Mesenchymal stem cell (in vitro differentiated cells and primary cell): ENCODE measurements around the gene DNAH9.

Experiments
- DNase-seq: peaks from one replicate; pipeline ENCODE4 v3.0.0-alpha.2; 2013
- H2AFZ ChIP-seq: one replicate; pipeline ENCODE4 v1.6.1; 2013; ENCODE audit warnings: low read depth, mild to moderate bottlenecking, control low read depth, inconsistent platforms, low read length, moderate library complexity
- H2AK5ac ChIP-seq: 2 replicates; pipeline ENCODE4 v1.6.1; 2013; ENCODE audit warnings: low read length, moderate library complexity, mild to moderate bottlenecking, inconsistent platforms; ENCODE audit not compliant: severe bottlenecking
- H2BK120ac ChIP-seq: one replicate; pipeline ENCODE4 v1.6.1; 2013; ENCODE audit warnings: low read depth, mild to moderate bottlenecking, inconsistent platforms, low read length, moderate library complexity
- H2BK12ac ChIP-seq, 2 experiments: one replicate each; pipeline ENCODE4 v1.6.1; 2013; ENCODE audit warnings: inconsistent platforms in 2 of 2, low read length in 2 of 2, mild to moderate bottlenecking in 2 of 2, moderate library complexity in 2 of 2, control low read depth in 1 of 2
- H2BK15ac ChIP-seq: one replicate; pipeline ENCODE4 v1.6.1; 2013; ENCODE audit warnings: mild to moderate bottlenecking, low read depth, inconsistent platforms; ENCODE audit not compliant: poor library complexity, severe bottlenecking
- H2BK5ac ChIP-seq: 2 replicates; pipeline ENCODE4 v1.6.1; 2013; ENCODE audit warnings: low read depth, mild to moderate bottlenecking, low read length, control low read depth, inconsistent platforms; ENCODE audit not compliant: poor library complexity, severe bottlenecking
- H3K14ac ChIP-seq, 2 experiments: one replicate each; pipeline ENCODE4 v1.6.1; 2013; ENCODE audit warnings: inconsistent platforms in 2 of 2, low read length in 2 of 2, control low read depth in 1 of 2, mild to moderate bottlenecking in 1 of 2, moderate library complexity in 1 of 2
- H3K18ac ChIP-seq, 2 experiments: one replicate each; pipeline ENCODE4 v1.6.1; 2013; ENCODE audit warnings: inconsistent platforms in 2 of 2, low read length in 2 of 2, control low read depth in 1 of 2, low read depth in 1 of 2, mild to moderate bottlenecking in 1 of 2
- H3K23ac ChIP-seq, 2 experiments: one replicate each; pipeline ENCODE4 v1.6.1; 2013; ENCODE audit warnings: inconsistent platforms in 2 of 2, low read length in 2 of 2, mild to moderate bottlenecking in 2 of 2, moderate library complexity in 2 of 2, control low read depth in 1 of 2
- H3K27ac ChIP-seq: 2 replicates; pipeline ENCODE4 v1.5.1; 2013; ENCODE audit warnings: mild to moderate bottlenecking, moderate library complexity, low read length, control low read depth, inconsistent platforms; ENCODE audit not compliant: poor library complexity, severe bottlenecking
- H3K27me3 ChIP-seq, 2 experiments: 2 replicates each; pipeline versions ENCODE4 v1.6.1 to v1.7.0; 2013; ENCODE audit warnings: low read length in 2 of 2, mild to moderate bottlenecking in 2 of 2, moderate library complexity in 2 of 2, control low read depth in 1 of 2, inconsistent platforms in 1 of 2; ENCODE audit not compliant: control insufficient read depth in 1 of 2, insufficient read depth in 1 of 2
- H3K36me3 ChIP-seq, 2 experiments: 2 replicates each; pipeline versions ENCODE4 v1.6.1 to v1.7.0; 2013; ENCODE audit warnings: low read length in 2 of 2, control low read depth in 1 of 2, inconsistent platforms in 1 of 2, low read depth in 1 of 2, mild to moderate bottlenecking in 1 of 2; ENCODE audit not compliant: insufficient read depth in 2 of 2, control insufficient read depth in 1 of 2
- H3K4ac ChIP-seq, 2 experiments: one replicate each; pipeline ENCODE4 v1.6.1; 2013; ENCODE audit warnings: inconsistent platforms in 2 of 2, low read length in 2 of 2, mild to moderate bottlenecking in 2 of 2, moderate library complexity in 2 of 2, control low read depth in 1 of 2, low read depth in 1 of 2
- H3K4me1 ChIP-seq: 2 replicates; pipeline ENCODE4 v1.6.1; 2013; ENCODE audit warnings: low read depth, low read length, control low read depth; ENCODE audit not compliant: control insufficient read depth, insufficient read depth
- H3K4me2 ChIP-seq: 2 replicates; pipeline ENCODE4 v1.6.1; 2013; ENCODE audit warnings: low read length, mild to moderate bottlenecking, inconsistent platforms; ENCODE audit not compliant: poor library complexity, severe bottlenecking
- H3K4me3 ChIP-seq, 2 experiments: 2 replicates each; pipeline versions ENCODE4 v1.5.1 to v1.7.0; 2013; ENCODE audit warnings: low read length in 2 of 2, mild to moderate bottlenecking in 2 of 2, control low read depth in 1 of 2, low read depth in 1 of 2; ENCODE audit not compliant: insufficient read depth in 1 of 2
- H3K79me1 ChIP-seq: replicated peaks from 2 replicates; pipeline ENCODE4 v1.6.1; 2013; ENCODE audit warnings: mild to moderate bottlenecking, control low read depth, low read length, inconsistent platforms; ENCODE audit not compliant: poor library complexity, severe bottlenecking
- H3K9ac ChIP-seq: 2 replicates; pipeline ENCODE4 v1.7.0; 2013; ENCODE audit warnings: mild to moderate bottlenecking, low read length, moderate library complexity
- H3K9me3 ChIP-seq: 2 replicates; pipeline ENCODE4 v1.7.0; 2013; ENCODE audit warnings: mild to moderate bottlenecking, low read length; ENCODE audit not compliant: control insufficient read depth
- H4K8ac ChIP-seq: one replicate; pipeline ENCODE4 v1.6.1; 2013; ENCODE audit warnings: inconsistent platforms, mild to moderate bottlenecking, low read length, moderate library complexity
- H4K91ac ChIP-seq: one replicate; pipeline ENCODE4 v1.6.1; 2013; ENCODE audit warnings: mild to moderate bottlenecking, low read length, inconsistent platforms
- WGBS: methylation state at CpG from one replicate; pipeline ENCODE4 v1.1.7; 2013; ENCODE audit warnings: mixed read lengths; 5-methylcytosine and 5-hydroxymethylcytosine counted together

Gene DNAH9

DNA sequence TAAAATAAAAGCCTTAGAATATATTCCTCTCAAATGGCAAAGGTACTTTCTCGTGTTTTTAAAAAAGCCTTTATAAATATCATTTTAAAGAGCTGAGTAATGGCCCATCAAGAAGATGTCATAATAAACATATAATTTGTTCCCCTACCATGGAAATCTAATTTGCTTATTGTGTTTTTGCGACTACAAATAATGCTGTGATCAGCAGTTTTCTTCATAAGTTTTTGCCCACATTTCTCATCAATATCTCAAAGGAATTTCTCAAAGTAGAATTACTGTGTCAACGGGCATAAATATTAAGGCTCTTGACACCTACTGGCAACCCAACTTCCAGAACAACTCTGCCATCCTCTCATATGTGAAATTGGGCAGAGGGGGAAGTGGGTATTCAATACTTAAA lies 381.5 kb downstream of the DNAH9 start:
- Histone ChIP-seq H4K8ac (no peak overlapping the region), H2BK12ac (no peak overlapping the region)

DNA sequence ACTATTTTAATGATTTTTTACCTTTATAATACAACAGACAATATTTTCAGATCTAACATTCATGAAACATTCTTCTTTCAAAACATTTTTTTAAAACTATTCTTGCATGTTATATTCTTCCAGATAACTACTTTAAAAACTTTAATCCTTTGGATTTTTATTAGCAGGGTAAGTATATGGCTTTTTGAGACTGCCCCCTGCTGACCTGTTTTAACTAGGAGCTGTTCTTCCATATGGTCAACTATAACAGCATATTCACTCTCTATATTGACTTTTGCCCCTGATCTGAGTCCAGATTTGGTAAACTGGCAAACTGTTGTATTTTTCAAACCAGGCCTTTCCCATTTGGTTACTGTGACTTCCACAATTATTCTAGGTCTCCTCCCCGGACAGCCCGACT lies 382.5 kb downstream of the DNAH9 start:
- Histone ChIP-seq H2AFZ (no peak overlapping the region), H3K4me2 (no peak overlapping the region), H3K79me1 (peaks cover 13% of the 10 kb centered on the region), H2BK120ac (no peak overlapping the region), H4K91ac (no peak overlapping the region), H3K14ac (no peak overlapping the region), H3K4me1 (no peaks in the 10 kb centered on the region), H3K9ac (no peak overlapping the region), H2BK12ac (no peak overlapping the region), H4K8ac (no peak overlapping the region), H3K9me3 (no peaks in the 10 kb centered on the region), H2AK5ac (no peak overlapping the region), H3K27ac (no peak overlapping the region), H2BK15ac (no peak overlapping the region), H3K23ac (no peak overlapping the region), H2BK5ac (no peak overlapping the region), H3K18ac (no peak overlapping the region), H3K4me3 (no peak overlapping the region), H3K4ac (no peak overlapping the region), H3K36me3 (peaks cover 18 to 54% of the 10 kb centered on the region in 2 experiments), H3K27me3 (no peaks in the 10 kb centered on the region)
- 48% methylated on average over 2 of the region's 2 CpGs for WGBS
- peak; percentile 3 for DNase-seq

More for the DNA sequence above, 381.5 kb downstream of the DNAH9 start:
- Histone ChIP-seq H2AFZ (no peak overlapping the region), H3K27me3 (no peaks in the 10 kb centered on the region), H4K91ac (no peak overlapping the region), H3K14ac (no peak overlapping the region), H3K36me3 (peaks cover 18 to 46% of the 10 kb centered on the region in 2 experiments), H3K23ac (no peak overlapping the region), H2BK120ac (no peak overlapping the region), H3K4ac (no peak overlapping the region), H2BK5ac (no peak overlapping the region), H3K4me2 (no peak overlapping the region), H2AK5ac (no peak overlapping the region), H2BK15ac (no peak overlapping the region), H3K79me1 (peaks cover 6% of the 10 kb centered on the region), H3K9ac (no peak overlapping the region), H3K4me3 (no peak overlapping the region), H3K9me3 (no peaks in the 10 kb centered on the region), H3K18ac (no peak overlapping the region), H3K4me1 (no peaks in the 10 kb centered on the region), H3K27ac (no peak overlapping the region)
- no peak for DNase-seq
- 100% methylated on average over 1 of the region's 3 CpGs for WGBS

DNA sequence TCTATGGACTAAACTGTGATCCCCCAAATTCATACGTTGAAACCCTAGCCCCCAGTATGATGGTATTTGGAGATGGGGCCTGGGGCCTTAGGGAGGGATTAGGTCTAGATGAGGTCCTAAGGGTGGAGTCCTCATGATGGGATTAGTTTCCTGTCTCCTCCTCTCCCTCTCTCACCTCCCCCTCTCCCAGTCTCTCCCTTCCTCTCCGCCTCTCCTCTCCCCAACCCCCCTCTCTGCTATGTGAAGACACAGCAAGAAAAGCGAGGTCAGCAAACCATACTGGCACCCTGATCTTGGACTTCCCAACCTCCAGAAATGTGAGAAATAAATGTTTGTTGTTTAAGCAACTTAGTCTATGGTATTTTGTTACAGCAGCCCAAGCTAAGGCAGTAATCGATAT lies 383.6 kb downstream of the DNAH9 start:
- no peak overlapping the region for H2BK120ac ChIP-seq
- H3K23ac ChIP-seq: no peak overlapping the region
- H3K79me1 ChIP-seq: peaks cover 22% of the 10 kb centered on the region
- no peaks in the 10 kb centered on the region for H3K9me3 ChIP-seq
- H4K91ac ChIP-seq: no peak overlapping the region
- H3K9ac ChIP-seq: no peak overlapping the region
- no peak overlapping the region for H4K8ac ChIP-seq
- H3K4me3 ChIP-seq: no peak overlapping the region
- no peak overlapping the region for H2AFZ ChIP-seq
- WGBS: 100% methylated on average over 2 of the region's 4 CpGs
- no peak overlapping the region for H2BK5ac ChIP-seq
- no peak overlapping the region for H2AK5ac ChIP-seq
- no peak for DNase-seq
- H3K4me2 ChIP-seq: no peak overlapping the region
- no peak overlapping the region for H3K18ac ChIP-seq
- H3K36me3 ChIP-seq: peaks cover 18 to 53% of the 10 kb centered on the region in 2 experiments
- no peak overlapping the region for H2BK12ac ChIP-seq
- no peak overlapping the region for H3K4ac ChIP-seq
- no peak overlapping the region for H3K27ac ChIP-seq
- no peaks in the 10 kb centered on the region for H3K4me1 ChIP-seq
- H3K14ac ChIP-seq: no peak overlapping the region
- no peak overlapping the region for H2BK15ac ChIP-seq
- no peaks in the 10 kb centered on the region for H3K27me3 ChIP-seq

DNA sequence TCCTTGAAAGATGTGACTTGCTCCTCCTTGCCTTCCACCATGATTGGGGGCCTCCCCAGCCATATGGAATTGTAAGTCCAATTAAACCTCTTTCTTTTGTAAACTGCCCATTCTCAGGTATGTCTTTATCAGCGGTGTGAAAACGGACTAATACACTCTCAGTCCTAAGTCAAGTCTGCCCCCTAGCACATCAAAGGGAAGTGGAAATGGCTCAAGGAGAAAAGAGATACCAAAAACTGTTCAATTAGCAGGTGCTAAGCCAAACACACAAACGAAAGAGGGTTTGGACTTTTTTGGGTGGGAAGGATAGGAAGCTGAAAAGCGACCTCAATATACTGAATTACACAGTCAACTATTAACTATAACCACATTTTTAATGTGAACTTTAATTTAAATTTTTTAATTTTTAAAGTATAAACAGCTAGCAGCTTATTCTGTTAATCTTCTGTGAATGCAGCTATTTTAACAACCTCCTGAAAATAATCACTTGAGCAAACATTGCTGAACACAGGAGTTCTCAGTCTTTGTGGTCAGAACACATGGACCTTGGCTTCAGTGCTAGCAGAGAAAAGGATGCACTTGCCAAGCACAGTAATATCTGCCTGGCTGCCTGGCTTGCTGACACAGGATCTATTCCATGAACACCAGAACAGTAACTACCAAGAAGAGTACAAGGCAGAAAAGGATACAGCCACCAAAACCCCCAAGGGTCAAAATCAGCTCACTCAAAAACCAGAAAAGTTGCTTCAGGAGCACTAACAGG lies 388.1 kb downstream of the DNAH9 start:
- Histone ChIP-seq H3K27me3 (no peaks in the 10 kb centered on the region), H3K4me2 (no peak overlapping the region), H3K23ac (no peak overlapping the region), H2BK5ac (no peak overlapping the region), H3K4ac (no peak overlapping the region), H3K4me3 (peak overlapping the region in 1 of 2 experiments; percentile 42), H3K79me1 (peaks cover 28% of the 10 kb centered on the region), H3K27ac (no peak overlapping the region), H3K4me1 (no peaks in the 10 kb centered on the region), H2AFZ (no peak overlapping the region), H2AK5ac (no peak overlapping the region), H3K36me3 (peaks cover 20 to 69% of the 10 kb centered on the region in 2 experiments), H3K14ac (no peak overlapping the region), H3K9ac (peak overlapping the region; percentile 68), H4K91ac (no peak overlapping the region), H2BK120ac (no peak overlapping the region), H2BK15ac (no peak overlapping the region), H4K8ac (no peak overlapping the region), H3K18ac (no peak overlapping the region), H3K9me3 (no peaks in the 10 kb centered on the region), H2BK12ac (no peak overlapping the region)
- 75% methylated on average over 2 of the region's 4 CpGs for WGBS
- DNase-seq: no peak
